ENCODE data around the gene COL4A6. TPM values are rescaled to one million over a fixed set of nuclear protein-coding genes. Genes with fewer than 3 reads are reported as not detected.
A peak's percentile ranks its signal among the peaks of the same experiment; 100 is the strongest.

Gene COL4A6
- polyA plus RNA-seq, 1 experiment, result 20.2 TPM

GRCh38 chrX:108292053-108292452 lies 146.2 kb downstream of the COL4A6 start:
- ChIA-PET CTCF (no interaction called here), POLR2A (no interaction called here)
- H3K9me3 ChIP-seq (ENCODE audit: control insufficient read depth, insufficient read depth, low read length), result no peaks in the 10 kb centered on the region; the same call in 1 of the 2 replicates
- H3K27me3 ChIP-seq (ENCODE audit: control insufficient read depth, insufficient read depth, low read length), result no peaks in the 10 kb centered on the region
- H3K4me3 ChIP-seq (ENCODE audit: low read depth, low read length), result no peak overlapping the region
- TF ChIP-seq CTCF (IDR thresholded peaks at IDR 0.05; ENCODE audit: low read depth, low read length), result no peak
- no peak overlapping the region for H3K27ac ChIP-seq (ENCODE audit: low read depth, low read length)
- DNase-seq (ENCODE audit: low read depth, low spot score), result no peak

- H3K27ac ChIP-seq (ENCODE audit: low read depth, low read length), result no peak overlapping the region
- no peaks in the 10 kb centered on the region for H3K9me3 ChIP-seq (ENCODE audit: control insufficient read depth, insufficient read depth, low read length)
- POLR2A ChIA-PET, result interaction anchor here (0.8 to 1.3 kb wide), 5 partner anchors 11 to 154 kb away, joined by 3 to 9 read pairs (median 3); partner anchors contain the start of gene COL4A5
- no peaks in the 10 kb centered on the region for H3K27me3 ChIP-seq (ENCODE audit: control insufficient read depth, insufficient read depth, low read length)
- DNase-seq (ENCODE audit: low read depth, low spot score), result no peak
- no peak overlapping the region for H3K4me3 ChIP-seq (ENCODE audit: low read depth, low read length)
- TF ChIP-seq CTCF (IDR thresholded peaks at IDR 0.05; ENCODE audit: low read depth, low read length), result no peak
- CTCF ChIA-PET, result interaction anchor here (0.7 kb wide), 1 partner anchor 86 kb away, joined by 4 read pairs; no protein-coding TSS in a partner anchor
These were observed 152.3 kb downstream of the COL4A6 start for GRCh38 chrX:108285918-108286317.

- Histone ChIP-seq H3K9me3 (ENCODE audit: control insufficient read depth, insufficient read depth, low read length) (no peaks in the 10 kb centered on the region), H3K4me3 (ENCODE audit: low read depth, low read length) (no peak overlapping the region), H3K27ac (ENCODE audit: low read depth, low read length) (peak overlapping the region; percentile 47), H3K27me3 (ENCODE audit: control insufficient read depth, insufficient read depth, low read length) (no peaks in the 10 kb centered on the region)
- CTCF ChIA-PET, result interaction anchor here (0.7 kb wide), 1 partner anchor 85 kb away, joined by 4 read pairs; no protein-coding TSS in a partner anchor
- POLR2A ChIA-PET, result interaction anchor here (0.8 to 1.3 kb wide), 5 partner anchors 10 to 155 kb away, joined by 3 to 9 read pairs (median 3); partner anchors contain the start of gene COL4A5
- TF ChIP-seq CTCF (IDR thresholded peaks at IDR 0.05; ENCODE audit: low read depth, low read length), result no peak
- DNase-seq (ENCODE audit: low read depth, low spot score), result no peak
These were observed 152.9 kb downstream of the COL4A6 start for GRCh38 chrX:108285356-108285755.

- Histone ChIP-seq H3K27me3 (ENCODE audit: control insufficient read depth, insufficient read depth, low read length) (no peaks in the 10 kb centered on the region), H3K4me3 (ENCODE audit: low read depth, low read length) (no peak overlapping the region), H3K9me3 (ENCODE audit: control insufficient read depth, insufficient read depth, low read length) (peaks cover 5% of the 10 kb centered on the region; the same call in 1 of the 2 replicates), H3K27ac (ENCODE audit: low read depth, low read length) (no peak overlapping the region)
- TF ChIP-seq CTCF (IDR thresholded peaks at IDR 0.05; ENCODE audit: low read depth, low read length), result no peak
- ChIA-PET CTCF (interaction anchor here (1.1 kb wide), 1 partner anchor 51 kb away, joined by 3 read pairs; no protein-coding TSS in a partner anchor), POLR2A (interaction anchor here (1.0 kb wide), 1 partner anchor 10 kb away, joined by 3 read pairs; no protein-coding TSS in a partner anchor)
- no peak for DNase-seq (ENCODE audit: low read depth, low spot score)
These were observed 162.5 kb downstream of the COL4A6 start for GRCh38 chrX:108275732-108276131.

GRCh38 chrX:108271397-108271787 lies 166.8 kb downstream of the COL4A6 start:
- Histone ChIP-seq H3K4me3 (ENCODE audit: low read depth, low read length) (no peak overlapping the region), H3K9me3 (ENCODE audit: control insufficient read depth, insufficient read depth, low read length) (no peaks in the 10 kb centered on the region), H3K27me3 (ENCODE audit: control insufficient read depth, insufficient read depth, low read length) (no peaks in the 10 kb centered on the region), H3K27ac (ENCODE audit: low read depth, low read length) (no peak overlapping the region)
- CTCF ChIA-PET, result interaction anchor here (0.6 kb wide), 1 partner anchor 42 kb away, joined by 5 read pairs; no protein-coding TSS in a partner anchor
- DNase-seq (ENCODE audit: low read depth, low spot score), result no peak
- no peak for TF ChIP-seq CTCF (IDR thresholded peaks at IDR 0.05; ENCODE audit: low read depth, low read length)
- POLR2A ChIA-PET, result interaction anchor here (1.4 to 1.6 kb wide), 2 partner anchors 10 to 14 kb away, joined by 7 to 10 read pairs; no protein-coding TSS in a partner anchor
